NT2/D1 (cell line): ENCODE data around the gene RNF25.

ENCODE experiments used
- DNase-seq: peaks from one replicate; pipeline ENCODE4 v3.0.0-alpha.2; 2011; ENCODE audit warnings: low read depth, low spot score
- H3K27me3 ChIP-seq: 2 replicates; pipeline ENCODE4 v1.6.0; 2011; ENCODE audit warnings: mild to moderate bottlenecking; ENCODE audit not compliant: insufficient read length, insufficient read depth
- H3K36me3 ChIP-seq: 2 replicates; pipeline ENCODE4 v1.6.1; 2011; ENCODE audit warnings: mild to moderate bottlenecking, low read length, mixed read lengths; ENCODE audit not compliant: insufficient read depth, insufficient read length
- H3K4me1 ChIP-seq: 2 replicates; pipeline ENCODE4 v1.5.1; 2011; ENCODE audit not compliant: insufficient read depth, insufficient read length
- H3K4me3 ChIP-seq: 2 replicates; pipeline ENCODE4 v1.5.1; 2011; ENCODE audit warnings: low read depth; ENCODE audit not compliant: insufficient read length
- H3K9ac ChIP-seq: 2 replicates; pipeline ENCODE4 v1.6.0; 2011; ENCODE audit warnings: low read depth; ENCODE audit not compliant: insufficient read length
- H3K9me3 ChIP-seq: 2 replicates; pipeline ENCODE4 v1.5.1; 2011; ENCODE audit warnings: mild to moderate bottlenecking, low read length; ENCODE audit not compliant: insufficient read depth
- SUZ12 ChIP-seq: IDR thresholded peaks from 2 replicates; pipeline ENCODE4 v1.6.1; 2011; ENCODE audit not compliant: insufficient read length, insufficient read depth; ENCODE audit errors: extremely low read depth
- YY1 ChIP-seq: IDR thresholded peaks from 2 replicates; pipeline ENCODE4 v1.6.1; 2011; ENCODE audit not compliant: insufficient read length, insufficient read depth
- ZNF274 ChIP-seq: IDR thresholded peaks from 2 replicates; pipeline ENCODE4 v1.6.1; 2011; ENCODE audit warnings: mild to moderate bottlenecking, low read depth, low read length

Gene RNF25

DNA sequence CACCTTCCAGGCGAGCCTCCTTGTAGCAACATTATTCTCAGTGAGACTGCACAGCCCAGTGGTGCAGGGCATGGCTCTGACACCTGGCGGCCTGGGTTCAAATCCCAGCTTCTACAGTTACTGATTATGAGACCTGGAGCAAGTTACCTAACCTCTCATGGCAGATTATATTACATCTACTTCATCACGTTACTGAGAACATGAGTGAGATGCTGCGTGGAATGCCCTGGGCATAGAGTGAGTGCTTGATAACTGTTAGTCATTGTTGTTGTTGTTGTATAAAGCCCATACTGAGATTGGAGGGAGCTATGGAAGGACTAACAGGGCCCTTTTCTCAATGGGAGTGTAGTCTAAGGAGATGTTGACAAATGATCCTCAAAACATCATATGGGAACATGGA lies 45.4 kb downstream of the RNF25 start:
- Histone ChIP-seq H3K36me3 (no peaks in the 10 kb centered on the region), H3K9me3 (no peaks in the 10 kb centered on the region), H3K27me3 (no peaks in the 10 kb centered on the region), H3K4me3 (no peak overlapping the region), H3K9ac (no peak overlapping the region), H3K4me1 (no peaks in the 10 kb centered on the region)
- no peak for DNase-seq
- TF ChIP-seq SUZ12 (no peak), YY1 (no peak), ZNF274 (no peak)

DNA sequence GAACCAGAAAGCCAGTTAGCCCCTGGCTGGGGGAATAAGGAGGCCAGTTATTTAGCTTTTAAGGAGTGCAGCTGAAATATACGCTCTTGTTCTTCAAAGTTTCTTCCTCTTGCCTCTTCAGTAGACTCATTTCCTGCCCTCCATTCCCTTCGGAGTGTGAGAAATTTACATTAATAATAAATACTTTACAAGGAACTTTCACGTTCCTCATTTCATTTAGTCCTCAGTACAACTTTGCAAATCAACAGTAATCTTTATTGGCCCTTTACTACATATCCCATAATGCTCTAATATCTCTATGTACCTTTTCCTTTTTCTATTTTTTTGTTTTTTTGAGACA lies 48.5 kb downstream of the RNF25 start:
- Histone ChIP-seq H3K9ac (no peak overlapping the region), H3K4me1 (no peaks in the 10 kb centered on the region), H3K4me3 (no peak overlapping the region), H3K27me3 (no peaks in the 10 kb centered on the region), H3K9me3 (no peaks in the 10 kb centered on the region), H3K36me3 (no peaks in the 10 kb centered on the region)
- TF ChIP-seq SUZ12 (no peak), YY1 (no peak), ZNF274 (no peak)
- no peak for DNase-seq

DNA sequence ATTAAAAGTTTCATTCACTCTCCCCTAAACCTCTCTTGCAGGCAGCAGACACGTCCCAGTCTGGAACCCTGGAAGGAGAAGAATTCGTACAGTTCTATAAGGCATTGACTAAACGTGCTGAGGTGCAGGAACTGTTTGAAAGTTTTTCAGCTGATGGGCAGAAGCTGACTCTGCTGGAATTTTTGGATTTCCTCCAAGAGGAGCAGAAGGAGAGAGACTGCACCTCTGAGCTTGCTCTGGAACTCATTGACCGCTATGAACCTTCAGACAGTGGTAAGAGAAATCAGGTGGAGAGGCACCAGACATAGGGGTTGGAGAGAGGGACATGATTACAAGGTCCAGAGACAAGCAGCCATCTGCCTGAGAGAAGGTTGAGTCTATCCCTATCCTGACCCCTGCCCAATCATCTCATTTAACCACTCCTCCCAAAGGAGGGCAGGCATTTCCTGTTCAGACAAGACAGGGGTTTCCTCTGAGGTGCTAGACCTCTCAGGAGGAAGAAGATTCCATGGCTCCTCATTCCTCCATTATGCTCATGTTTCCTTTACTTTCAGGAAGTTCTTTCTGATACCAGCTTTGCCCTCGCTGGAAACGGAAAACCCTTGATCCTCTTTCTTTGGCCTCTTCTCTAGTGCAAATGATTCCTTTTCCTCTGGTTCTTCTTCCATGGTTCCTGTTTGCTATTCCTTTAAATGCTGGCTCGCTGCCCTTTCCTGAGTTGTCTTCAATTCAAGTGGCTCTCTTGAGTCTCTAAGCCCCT lies 49.0 kb downstream of the RNF25 start:
- H3K9ac ChIP-seq = no peak overlapping the region
- no peaks in the 10 kb centered on the region for H3K36me3 ChIP-seq
- no peaks in the 10 kb centered on the region for H3K27me3 ChIP-seq
- TF ChIP-seq SUZ12 (no peak), YY1 (no peak), ZNF274 (no peak)
- H3K4me1 ChIP-seq = no peaks in the 10 kb centered on the region
- no peaks in the 10 kb centered on the region for H3K9me3 ChIP-seq
- H3K4me3 ChIP-seq = no peak overlapping the region
- DNase-seq = no peak

DNA sequence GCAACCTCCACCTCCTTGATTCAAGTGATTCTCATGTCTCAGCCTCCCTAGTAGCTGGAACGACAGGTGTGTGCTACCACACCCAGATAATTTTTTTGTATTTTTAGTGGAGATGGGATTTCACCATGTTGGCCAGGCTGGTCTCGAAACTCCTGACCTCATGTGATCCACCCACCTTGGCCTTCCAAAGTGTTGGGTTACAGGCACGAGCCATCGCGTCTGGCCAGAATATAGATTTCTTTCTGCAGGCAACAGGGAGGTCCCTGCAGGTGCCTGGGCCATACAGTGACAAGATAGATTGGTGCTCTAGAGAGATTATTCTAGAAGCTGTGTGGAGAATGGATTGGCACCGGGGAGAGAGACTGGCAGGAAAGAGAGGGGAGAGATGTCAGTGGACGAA lies 50.8 kb downstream of the RNF25 start:
- TF ChIP-seq ZNF274 = no peak
- TF ChIP-seq YY1 = no peak
- no peak for TF ChIP-seq SUZ12
- Histone ChIP-seq H3K4me1 (no peaks in the 10 kb centered on the region), H3K9me3 (no peaks in the 10 kb centered on the region), H3K9ac (no peak overlapping the region), H3K36me3 (no peaks in the 10 kb centered on the region), H3K4me3 (no peak overlapping the region), H3K27me3 (no peaks in the 10 kb centered on the region)
- DNase-seq = no peak

DNA sequence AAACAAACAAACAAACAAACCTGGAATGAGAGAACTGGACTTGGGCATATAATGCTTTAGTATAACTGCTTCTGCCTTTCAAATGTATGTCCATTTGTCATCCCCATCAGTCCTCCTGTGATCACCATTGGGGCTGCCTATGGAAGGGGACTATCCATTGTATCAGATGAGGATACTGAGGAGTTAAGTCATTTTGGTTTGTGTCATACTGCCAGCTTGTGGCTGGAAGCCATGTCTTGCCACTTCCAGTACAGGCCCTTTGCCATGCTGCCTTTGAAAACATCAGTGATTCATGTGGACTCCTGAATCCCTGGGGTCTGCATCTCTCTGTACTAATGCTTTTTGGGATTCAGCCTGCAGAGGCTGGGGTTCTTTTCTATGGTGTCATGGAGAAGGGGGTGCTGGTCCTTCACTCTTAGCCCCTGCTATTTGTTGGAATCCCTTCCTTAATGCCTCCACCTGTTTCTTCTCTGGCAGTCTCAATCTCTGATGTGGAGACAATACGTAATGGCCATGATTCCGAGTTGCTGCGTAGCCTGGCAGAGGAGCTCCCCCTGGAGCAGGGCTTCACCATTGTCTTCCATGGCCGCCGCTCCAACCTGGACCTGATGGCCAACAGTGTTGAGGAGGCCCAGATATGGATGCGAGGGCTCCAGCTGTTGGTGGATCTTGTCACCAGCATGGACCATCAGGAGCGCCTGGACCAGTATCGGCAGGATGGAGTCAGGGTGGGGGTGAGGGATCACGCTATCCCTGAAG lies 53.5 kb downstream of the RNF25 start:
- Histone ChIP-seq H3K9me3 (no peaks in the 10 kb centered on the region), H3K36me3 (no peaks in the 10 kb centered on the region), H3K9ac (no peak overlapping the region), H3K4me3 (no peak overlapping the region), H3K4me1 (no peaks in the 10 kb centered on the region), H3K27me3 (no peaks in the 10 kb centered on the region)
- TF ChIP-seq YY1 (no peak), SUZ12 (no peak), ZNF274 (no peak)
- no peak for DNase-seq

DNA sequence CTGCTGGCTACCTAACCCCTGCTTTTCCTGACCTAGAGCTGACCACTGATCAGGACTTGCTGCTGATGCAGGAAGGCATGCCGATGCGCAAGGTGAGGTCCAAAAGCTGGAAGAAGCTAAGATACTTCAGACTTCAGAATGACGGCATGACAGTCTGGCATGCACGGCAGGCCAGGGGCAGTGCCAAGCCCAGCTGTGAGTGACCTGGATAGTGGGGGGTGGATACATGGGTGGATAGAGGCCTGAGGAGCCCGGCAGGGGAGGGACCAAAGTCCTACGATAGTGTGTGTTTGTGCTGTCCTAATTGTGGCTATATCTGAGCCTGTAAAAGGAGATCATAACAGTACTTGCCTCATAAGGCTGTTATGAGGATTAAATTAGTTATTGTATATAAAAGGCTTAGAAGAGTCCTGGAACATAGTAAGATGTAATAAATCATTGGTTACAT lies 55.9 kb downstream of the RNF25 start:
- Histone ChIP-seq H3K4me1 (no peaks in the 10 kb centered on the region), H3K36me3 (no peaks in the 10 kb centered on the region), H3K9ac (no peak overlapping the region), H3K9me3 (no peaks in the 10 kb centered on the region), H3K27me3 (no peaks in the 10 kb centered on the region), H3K4me3 (no peak overlapping the region)
- DNase-seq = no peak
- TF ChIP-seq YY1 (no peak), ZNF274 (no peak), SUZ12 (no peak)
